ENCODE results near the gene DYNLT5. TPM values are rescaled to one million over a fixed set of nuclear protein-coding genes. Genes with fewer than 3 reads are reported as not detected.
"Not testable (repeated sequence)": the region's sequence is repeated elsewhere in the genome, so short reads cannot be mapped to it uniquely, and the experiment has no call there.

The DYNLT5 gene
- total RNA-seq, 1 donor from 2014 or later = 3.1 TPM

GRCh38 chr1:66750577-66750976, 1.7 kb upstream of the DYNLT5 start:
- no peak for DNase-seq (ENCODE audit: low spot score)

- DNase-seq (ENCODE audit: low spot score) = no peak
Observed at GRCh38 chr1:66751160-66751559, 1.1 kb upstream of the DYNLT5 start.

DNA sequence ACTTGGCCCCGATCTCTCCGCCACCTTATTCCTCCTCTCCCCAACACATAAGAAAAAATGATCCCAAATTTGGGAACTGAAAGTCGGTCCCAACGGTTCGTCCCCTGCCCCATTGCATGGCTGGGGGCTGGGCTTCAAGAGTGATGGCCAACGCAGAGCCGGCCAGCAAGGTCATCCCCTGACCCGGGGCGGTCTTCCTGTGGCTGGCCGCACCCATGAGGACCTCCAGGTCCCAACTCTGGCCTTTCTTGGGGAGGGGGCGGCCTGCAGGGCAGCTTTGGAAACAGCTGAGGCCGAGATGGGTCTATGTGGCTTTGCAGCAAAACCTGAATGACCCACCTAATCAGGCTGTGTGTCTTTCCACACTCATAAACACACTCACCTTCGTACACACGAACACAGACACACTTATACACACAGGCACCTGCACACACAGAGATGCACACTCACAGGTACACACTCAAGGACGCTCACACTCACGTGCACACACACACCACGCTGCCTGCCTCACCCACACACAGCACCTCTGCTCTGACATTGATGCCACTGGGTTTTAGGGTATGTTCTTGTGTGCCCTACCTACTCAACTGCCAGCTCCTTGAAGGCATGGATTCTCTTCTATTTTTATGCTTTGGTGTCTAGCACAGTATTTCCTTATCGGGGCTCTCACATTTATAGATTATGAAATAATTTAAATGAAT, 562 bp downstream of the DYNLT5 start:
- DNase-seq (ENCODE audit: low spot score) = no peak

GRCh38 chr1:66757722-66758240, 5.5 kb downstream of the DYNLT5 start:
- DNase-seq (ENCODE audit: low spot score) = no peak

GRCh38 chr1:66758241-66758755, 6.0 kb downstream of the DYNLT5 start:
- DNase-seq (ENCODE audit: low spot score) = no peak

DNA sequence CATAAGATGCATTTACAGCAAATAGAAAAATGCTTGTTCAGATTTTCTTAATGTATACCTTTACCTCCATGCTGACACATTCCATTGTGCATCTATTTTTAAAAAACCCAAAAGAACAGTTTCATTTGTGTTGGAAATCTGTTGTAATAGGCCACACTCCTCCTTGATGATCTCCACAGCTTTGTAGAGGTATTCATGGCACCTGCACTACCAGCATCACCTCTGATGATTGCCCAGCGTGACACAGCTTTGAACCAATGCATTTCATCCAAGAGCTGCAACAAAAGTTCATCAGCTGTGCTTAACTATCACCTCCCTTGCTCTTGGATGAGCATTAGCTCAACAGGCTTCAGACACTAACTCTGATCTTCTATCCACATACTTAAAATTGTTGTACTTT, 8.2 kb downstream of the DYNLT5 start:
- DNase-seq (ENCODE audit: low spot score) = no peak

DNA sequence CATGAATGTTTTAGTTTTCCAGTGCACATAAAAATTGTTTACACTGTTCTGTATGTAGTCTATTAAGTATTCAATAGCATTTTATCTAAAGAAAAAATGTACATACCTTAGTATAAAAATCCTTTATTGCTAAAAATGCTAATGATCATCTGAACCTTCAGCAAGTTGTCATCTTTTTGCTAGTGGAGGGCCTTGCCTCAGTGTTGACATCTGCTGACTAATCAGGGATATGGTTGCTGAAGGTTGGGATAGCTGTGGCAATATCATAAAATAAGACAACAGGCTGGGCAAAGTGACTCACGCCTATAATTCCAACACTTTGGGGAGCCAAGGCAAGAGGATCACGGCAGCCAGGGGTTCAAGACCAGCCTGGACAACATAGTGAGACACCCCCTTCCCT, 9.0 kb downstream of the DYNLT5 start:
- DNase-seq (ENCODE audit: low spot score) = no peak

GRCh38 chr1:66764994-66765578, 12.8 kb downstream of the DYNLT5 start:
- no peak for DNase-seq (ENCODE audit: low spot score)

- no peak for DNase-seq (ENCODE audit: low spot score)
Observed at GRCh38 chr1:66767626-66768025, 15.4 kb downstream of the DYNLT5 start.

DNA sequence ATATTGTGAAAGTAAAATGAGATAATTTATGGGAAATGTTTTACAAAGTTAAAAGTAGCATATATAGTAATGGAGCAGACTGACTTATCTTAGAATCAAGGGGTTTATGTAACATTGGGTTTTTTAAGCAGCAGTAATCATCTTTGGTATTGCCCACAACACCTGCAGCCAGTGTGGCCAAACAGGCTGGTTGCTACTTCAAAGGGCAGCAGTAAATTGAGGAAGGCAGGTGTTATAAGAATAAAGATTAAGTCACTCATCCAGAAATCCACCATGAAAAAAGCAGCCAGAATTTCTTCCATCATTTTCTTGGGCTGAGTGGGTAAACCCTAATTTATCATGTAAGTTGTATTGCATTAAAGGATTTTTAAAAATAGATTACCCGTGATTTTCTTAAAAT, 16.7 kb downstream of the DYNLT5 start:
- no peak for DNase-seq (ENCODE audit: low spot score)

GRCh38 chr1:66769512-66770229, 17.4 kb downstream of the DYNLT5 start:
- DNase-seq (ENCODE audit: low spot score) = no peak

GRCh38 chr1:66770240-66770639, 18.0 kb downstream of the DYNLT5 start:
- no peak for DNase-seq (ENCODE audit: low spot score)

- DNase-seq (ENCODE audit: low spot score) = no peak
Observed at GRCh38 chr1:66770694-66771093, 18.4 kb downstream of the DYNLT5 start.

GRCh38 chr1:66773227-66773626, 21.0 kb downstream of the DYNLT5 start:
- no peak for DNase-seq (ENCODE audit: low spot score)

GRCh38 chr1:66774438-66774837, 22.2 kb downstream of the DYNLT5 start:
- no peak for DNase-seq (ENCODE audit: low spot score)

- no peak for DNase-seq (ENCODE audit: low spot score)
Observed at GRCh38 chr1:66775646-66776045, 23.4 kb downstream of the DYNLT5 start.

DNA sequence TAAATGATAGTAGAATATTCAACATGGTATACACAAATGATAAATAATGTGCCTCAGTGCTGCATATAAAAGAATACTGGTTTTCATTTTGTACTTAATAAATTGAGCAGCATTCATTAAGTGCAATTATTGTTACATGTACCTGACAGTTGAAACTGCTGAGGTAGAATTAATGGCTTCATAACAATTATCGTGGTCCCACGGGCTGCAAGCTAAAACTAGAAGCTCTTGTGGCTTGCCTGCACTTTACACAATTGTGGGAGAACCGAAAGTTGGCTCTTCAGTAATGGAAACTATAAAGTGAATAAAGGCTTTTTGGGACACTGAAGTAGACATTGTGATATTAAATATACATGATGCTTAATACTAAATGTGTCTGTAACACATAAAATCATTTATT, 25.6 kb downstream of the DYNLT5 start:
- DNase-seq (ENCODE audit: low spot score) = no peak

GRCh38 chr1:66778266-66778665, 26.0 kb downstream of the DYNLT5 start:
- DNase-seq (ENCODE audit: low spot score) = no peak

DNA sequence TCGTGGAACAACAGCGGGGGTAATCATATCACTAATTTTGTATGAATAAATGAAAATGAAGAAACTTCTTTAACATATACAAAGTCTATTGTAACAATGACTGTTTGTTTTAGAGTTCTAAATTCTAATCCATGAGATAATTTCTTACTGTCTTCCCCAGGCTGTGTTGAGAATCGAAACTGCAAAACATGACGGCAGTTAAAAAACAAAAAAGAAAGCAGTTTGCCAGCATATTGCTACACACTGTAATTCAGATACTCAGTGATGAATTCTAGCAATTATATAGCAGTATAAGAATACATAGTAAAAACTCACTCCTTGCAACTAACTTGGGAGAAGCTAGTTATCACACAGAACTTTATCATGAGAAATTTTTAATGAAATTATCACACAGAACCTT, 26.7 kb downstream of the DYNLT5 start:
- no peak for DNase-seq (ENCODE audit: low spot score)

DNA sequence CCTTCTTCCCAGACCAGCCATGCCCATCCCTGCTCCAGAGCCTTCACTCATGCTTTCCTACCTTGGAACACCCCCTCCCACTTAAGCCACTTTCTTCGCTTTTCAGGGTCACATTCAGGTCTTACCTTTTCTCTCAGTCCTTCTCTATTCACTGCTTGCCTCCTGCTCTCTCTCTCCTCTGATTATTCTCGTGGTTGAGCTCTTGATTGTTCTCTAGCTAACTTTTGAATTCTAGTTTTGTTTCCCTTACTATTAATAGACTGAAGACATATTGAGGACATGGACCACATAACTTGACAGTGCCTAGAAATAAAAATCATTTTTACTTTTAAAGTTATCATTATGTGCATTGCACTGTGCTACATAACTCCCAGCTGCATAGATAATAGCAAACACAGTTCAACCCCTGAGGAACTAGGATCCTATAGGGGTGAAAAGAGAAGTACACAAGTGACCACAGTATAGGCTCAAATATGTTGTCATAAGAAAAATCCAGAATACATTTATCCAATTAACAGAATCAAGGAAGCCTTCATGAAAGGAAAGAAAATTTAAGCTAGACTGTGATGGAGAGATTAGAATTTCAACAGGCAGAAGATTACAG, 27.3 kb downstream of the DYNLT5 start:
- DNase-seq (ENCODE audit: low spot score) = no peak

GRCh38 chr1:66785800-66786199, 33.5 kb downstream of the DYNLT5 start:
- not testable (repeated sequence) for DNase-seq (ENCODE audit: low spot score)

DNA sequence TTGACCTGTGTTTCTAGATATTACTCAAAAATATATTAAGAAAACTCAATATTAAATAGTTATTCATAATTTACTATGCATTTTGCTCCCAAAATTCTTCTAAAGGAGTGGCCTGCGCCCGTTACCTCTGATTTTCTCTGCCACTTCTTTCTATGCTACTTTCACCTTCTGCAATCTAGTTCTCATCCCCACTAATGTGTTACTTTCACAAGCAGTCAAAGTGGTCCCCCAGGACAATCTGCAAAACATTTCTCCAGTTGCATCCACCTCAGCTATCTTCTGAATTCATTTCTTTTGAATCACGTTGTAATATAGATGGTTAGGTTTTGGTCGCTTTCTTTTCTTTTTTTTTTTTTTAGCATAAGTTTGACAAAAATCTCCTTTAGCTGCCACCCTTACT, 35.4 kb downstream of the DYNLT5 start:
- DNase-seq (ENCODE audit: low spot score) = no peak

All from ureter (tissue), 1 donor.